GM12878 (cell line): ENCODE results near the gene SESTD1. TPM values are rescaled to one million over a fixed set of nuclear protein-coding genes. Genes with fewer than 3 reads are reported as not detected.

Experiments
- ATAC-seq: fragments of 200-7000 bp; cut with Tn5 transposase; 3 replicates; pipeline ENCODE4 v1.9.1; 2020; ENCODE audit warnings: mild to moderate bottlenecking, moderate library complexity
- BruUV-seq: library from RNA; stranded (reverse); fragments of 400-500 nt; replicated peaks from 2 replicates; lab custom pipeline; 2021; lab: Mats Ljungman, UMichigan
- CTCF ChIA-PET: fragments of 300-600 bp; sonication (Branson Sonifier 250); formaldehyde crosslinking; extraction: SDS; loops from one replicate; lab custom pipeline; 2021; ENCODE audit warnings: inconsistent platforms; lab: Yijun Ruan, JAX
- POLR2A ChIA-PET: fragments of 350-600 bp; formaldehyde crosslinking; extraction: SDS; loops from one replicate; lab custom pipeline; 2021; ENCODE audit warnings: inconsistent platforms; lab: Charles Lee
- RAD21 ChIA-PET: fragments of 300-600 bp; sonication (Branson Sonifier 250); formaldehyde crosslinking; loops from one replicate; lab custom pipeline; 2023; ENCODE audit warnings: antibody characterized with exemption; ENCODE audit not compliant: unreplicated experiment; lab: Charles Lee
- SMC1A ChIA-PET: fragments of 300-600 bp; sonication (Branson Sonifier 250); formaldehyde crosslinking; loops from one replicate; lab custom pipeline; 2023; ENCODE audit not compliant: unreplicated experiment, uncharacterized antibody; lab: Charles Lee
- DNase-seq: peaks from one replicate; pipeline ENCODE4 v3.0.0-alpha.2; 2011; ENCODE audit warnings: low read depth, low spot score
- FAIRE-seq: peaks from 3 replicates; lab custom pipeline; 2011; peaks lifted over from hg19 to GRCh38; lab: Jason Lieb, UNC
- H2AFZ ChIP-seq: 2 replicates; pipeline ENCODE4 v1.6.0; 2011; ENCODE audit warnings: low read depth, low read length, control low read depth; ENCODE audit not compliant: control insufficient read depth
- H3K27ac ChIP-seq: 2 replicates; pipeline ENCODE4 v1.5.1; 2011; ENCODE audit warnings: control low read depth; ENCODE audit not compliant: control insufficient read depth, insufficient read depth
- H3K27me3 ChIP-seq, 2 experiments: replicated peaks in 1 of 2; 2 replicates each; pipeline versions ENCODE4 v1.6.0 to v1.6.1; 2011; ENCODE audit warnings: low read length in 1 of 2; ENCODE audit not compliant: control insufficient read depth in 2 of 2, insufficient read depth in 2 of 2
- H3K36me3 ChIP-seq, 2 experiments: 2 replicates each; pipeline ENCODE4 v1.5.1; 2011; ENCODE audit warnings: low read length in 1 of 2; ENCODE audit not compliant: control insufficient read depth in 2 of 2, insufficient read depth in 2 of 2
- H3K4me1 ChIP-seq: 2 replicates; pipeline ENCODE4 v1.6.1; 2011; ENCODE audit warnings: mild to moderate bottlenecking, low read length, moderate library complexity, mixed read lengths; ENCODE audit not compliant: control insufficient read depth, insufficient read depth
- H3K4me2 ChIP-seq: 2 replicates; pipeline ENCODE4 v1.6.0; 2011; ENCODE audit warnings: control low read depth; ENCODE audit not compliant: control insufficient read depth, insufficient read depth
- H3K4me3 ChIP-seq: fragments of 200-600 bp; sonication (generic); 2 replicates; pipeline ENCODE4 v1.5.1; 2016
- H3K79me2 ChIP-seq: 2 replicates; pipeline ENCODE4 v1.6.0; 2011; ENCODE audit warnings: low read length; ENCODE audit not compliant: control insufficient read depth, insufficient read depth
- H3K9ac ChIP-seq: 2 replicates; pipeline ENCODE4 v1.8.0; 2011; ENCODE audit warnings: low read length, control low read depth, mixed read lengths; ENCODE audit not compliant: control insufficient read depth, insufficient read depth
- H3K9me3 ChIP-seq: replicated peaks from 3 replicates; pipeline ENCODE4 v1.5.1; 2011; ENCODE audit warnings: mild to moderate bottlenecking, low read length; ENCODE audit not compliant: control insufficient read depth, insufficient read depth
- H4K20me1 ChIP-seq: 2 replicates; pipeline ENCODE4 v1.6.0; 2011; ENCODE audit not compliant: control insufficient read depth, insufficient read depth
- BCL3 ChIP-seq: IDR thresholded peaks from 2 replicates; pipeline ENCODE4 v1.6.1; 2011; ENCODE audit warnings: borderline replicate concordance, low read depth, mild to moderate bottlenecking, moderate library complexity, low read length; ENCODE audit not compliant: insufficient read depth, poor library complexity, severe bottlenecking
- CHD2 ChIP-seq: IDR thresholded peaks from 2 replicates; pipeline ENCODE4 v1.6.1; 2011; ENCODE audit warnings: low read depth, low read length, improper control_type of control experiment, borderline replicate concordance
- ETV6 ChIP-seq, 2 experiments: fragments of 450-650 bp in 1 of 2; IDR thresholded peaks in 1 of 2; conservative IDR thresholded peaks in 1 of 2; 2 replicates each; pipeline ENCODE4 v1.6.1; 2014; ENCODE audit warnings: antibody characterized with exemption in 1 of 2, borderline replicate concordance in 1 of 2, low read depth in 1 of 2, mild to moderate bottlenecking in 1 of 2, moderate library complexity in 1 of 2
- JUNB ChIP-seq: IDR thresholded peaks from 2 replicates; pipeline ENCODE4 v1.6.1; 2016; ENCODE audit warnings: antibody characterized with exemption, mild to moderate bottlenecking
- JUND ChIP-seq: IDR thresholded peaks from 2 replicates; pipeline ENCODE4 v1.6.1; 2012; ENCODE audit warnings: low read depth, mild to moderate bottlenecking, low read length, improper control_type of control experiment, moderate library complexity
- MEF2A ChIP-seq: IDR thresholded peaks from 2 replicates; pipeline ENCODE4 v1.6.1; 2011; ENCODE audit warnings: low read depth, mild to moderate bottlenecking, low read length, moderate library complexity; ENCODE audit not compliant: insufficient read depth
- NFYA ChIP-seq: IDR thresholded peaks from 2 replicates; pipeline ENCODE4 v1.6.1; 2011; ENCODE audit warnings: low read depth, mild to moderate bottlenecking, low read length, improper control_type of control experiment, borderline replicate concordance
- PAX8 ChIP-seq: fragments of 450-650 bp; IDR thresholded peaks from 2 replicates; pipeline ENCODE4 v1.6.1; 2017; ENCODE audit warnings: mild to moderate bottlenecking, moderate library complexity
- SP1 ChIP-seq: IDR thresholded peaks from one replicate; pipeline ENCODE4 v1.6.1; 2011; ENCODE audit warnings: low read depth, low read length
- SUPT20H ChIP-seq: IDR thresholded peaks from 2 replicates; pipeline ENCODE4 v1.6.1; 2011; ENCODE audit warnings: low read depth, mild to moderate bottlenecking, low read length, moderate library complexity, borderline replicate concordance; ENCODE audit not compliant: control insufficient read depth
- TARDBP ChIP-seq: IDR thresholded peaks from 2 replicates; pipeline ENCODE4 v1.6.1; 2016; ENCODE audit warnings: borderline replicate concordance
- ZNF592 ChIP-seq: fragments of 450-650 bp; IDR thresholded peaks from 2 replicates; pipeline ENCODE4 v1.6.1; 2017; ENCODE audit warnings: mild to moderate bottlenecking, moderate library complexity
- ZNF687 ChIP-seq: fragments of 450-650 bp; IDR thresholded peaks from 2 replicates; pipeline ENCODE4 v1.6.1; 2017; ENCODE audit warnings: mild to moderate bottlenecking, moderate library complexity
- WGBS: methylation state at CpG from one replicate; pipeline ENCODE4 v1.1.6; 2016; ENCODE audit warnings: low lambda C conversion rate; ENCODE audit not compliant: insufficient replicate concordance, insufficient coverage; ENCODE audit errors: missing lambda C conversion rate; 5-methylcytosine and 5-hydroxymethylcytosine counted together
- in situ Hi-C: fragments of 300-500 bp; cut with MboI; formaldehyde crosslinking; loops from 9 replicates; pipeline ENCODE4 v1.14.3; 2018; ENCODE audit warnings: mixed read lengths
- intact Hi-C: fragments of 100-400 bp; cut with micrococcal nuclease; formaldehyde crosslinking; loops from one replicate; pipeline ENCODE4 v1.14.2; 2022; ENCODE audit not compliant: unreplicated experiment
- polyA plus RNA-seq, 11 experiments: library from polyadenylated mRNA; depleted of rRNA in 4 of 11; unstranded in 6 of 11; stranded (reverse) in 5 of 11; fragments of >200 nt; fragmentation: Nextera tagmentation in 4 of 11; fragmentation: Illumina TruSeq in 1 of 11; extraction: Ambion mirVana in 4 of 11; extraction: Trizol in 1 of 11; gene quantifications; 1 replicate in 1 of 11; 2 replicates in 10 of 11; pipeline versions ENCODE4 v1.2.1 to v1.2.3, GENCODE V29; 2011 to 2016; ENCODE audit warnings: inconsistent platforms in 2 of 11, missing spikeins in 2 of 11, low read depth in 1 of 11
- total RNA-seq, 4 experiments: library from RNA; depleted of rRNA in 3 of 4; stranded (reverse); fragments of >200 nt in 3 of 4; fragmentation: Illumina TruSeq in 1 of 4; extraction: Trizol in 1 of 4; gene quantifications; 2 replicates each; pipeline versions ENCODE4 v1.2.1 to v1.2.3, GENCODE V29; 2013 to 2021

SESTD1 gene
- total and polyA plus RNA-seq, 10 of the 15 experiments (the other 5 are each of a cell fraction or from before 2014, with no cell fraction given): 4.4 to 22.7 (median 9.5) TPM

- no peak for TF ChIP-seq JUND
- no peak for TF ChIP-seq SP1
Observed at GRCh38 chr2:179141206-179141605, 123.4 kb downstream of the SESTD1 start (continued).

GRCh38 chr2:179140571-179140970, 124.1 kb downstream of the SESTD1 start:
- ChIA-PET CTCF (no interaction called here), SMC1A (no interaction called here), POLR2A (no interaction called here), RAD21 (no interaction called here)
- H3K9ac ChIP-seq: no peak overlapping the region
- H3K4me2 ChIP-seq: no peak overlapping the region
- no peak overlapping the region for H3K27ac ChIP-seq
- no peaks in the 10 kb centered on the region for H3K27me3 ChIP-seq
- 95% methylated on average over 4 of the region's 4 CpGs for WGBS
- ATAC-seq (no peak), DNase-seq (no peak), FAIRE-seq (no peak)
- H2AFZ ChIP-seq: no peak overlapping the region
- BruUV-seq: no TSS peak
- H3K79me2 ChIP-seq: no peaks in the 10 kb centered on the region
- H3K4me3 ChIP-seq: no peak overlapping the region
- H3K4me1 ChIP-seq: no peaks in the 10 kb centered on the region
- in situ Hi-C loops (no loop called here), intact Hi-C loops (no loop called here)
- H4K20me1 ChIP-seq: no peaks in the 10 kb centered on the region
- H3K36me3 ChIP-seq: no peaks in the 10 kb centered on the region
- H3K9me3 ChIP-seq: no peaks in the 10 kb centered on the region
- TF ChIP-seq PAX8: no peak
- no peak for TF ChIP-seq ZNF592
- no peak for TF ChIP-seq ETV6 (conservative IDR thresholded peaks at IDR 0.05 in 1 of 2, IDR thresholded peaks at IDR 0.05 in 1 of 2; ENCODE audit: borderline replicate concordance in 1 of 2, low read depth in 1 of 2)
- TF ChIP-seq SUPT20H: no peak
- no peak for TF ChIP-seq NFYA
- no peak for TF ChIP-seq JUNB
- no peak for TF ChIP-seq ZNF687
- TF ChIP-seq TARDBP: no peak
- no peak for TF ChIP-seq MEF2A
- TF ChIP-seq CHD2: no peak
- no peak for TF ChIP-seq BCL3
